Gastroesophageal sphincter (tissue), 4 donors: Measurements from ENCODE around the gene VDAC2. TPM values are rescaled to one million over a fixed set of nuclear protein-coding genes. Genes with fewer than 3 reads are reported as not detected.

Experiments used
- ATAC-seq: fragments of 150-250 bp; one replicate; pipeline ENCODE4 v1.9.1; 2016; ENCODE audit warnings: mild to moderate bottlenecking, moderate library complexity
- H3K27ac ChIP-seq, 4 donors: fragments of 200-600 bp; sonication (generic) in 3 of 4; 1 replicate in 3 of 4; 2 replicates in 1 of 4; pipeline ENCODE4 v1.5.1; 2016 to 2019
- H3K27me3 ChIP-seq: fragments of 200-600 bp; sonication (generic); one replicate; pipeline ENCODE4 v1.5.1; 2019
- H3K36me3 ChIP-seq, 2 donors: fragments of 200-600 bp; sonication (generic); one replicate each; pipeline ENCODE4 v1.5.1; 2019; ENCODE audit warnings: control low read depth in 1 of 2
- H3K4me1 ChIP-seq, 3 donors: fragments of 200-600 bp; sonication (generic); 1 replicate in 2 of 3; 2 replicates in 1 of 3; pipeline ENCODE4 v1.5.1; 2016 to 2019; ENCODE audit warnings: control low read depth in 2 of 3
- H3K4me3 ChIP-seq, 2 donors: fragments of 200-600 bp; sonication (generic); one replicate each; pipeline ENCODE4 v1.5.1; 2019; ENCODE audit warnings: mild to moderate bottlenecking in 1 of 2, moderate library complexity in 1 of 2
- H3K9me3 ChIP-seq, 3 donors: fragments of 200-600 bp; sonication (generic); one replicate each; pipeline ENCODE4 v1.5.1; 2017 to 2019; ENCODE audit warnings: control low read depth in 2 of 3
- EP300 ChIP-seq: sonication (generic); formaldehyde crosslinking; IDR thresholded peaks from one replicate; pipeline ENCODE4 v1.6.1; 2017; ENCODE audit warnings: antibody characterized with exemption, mild to moderate bottlenecking
- POLR2A ChIP-seq, 2 donors: fragments of 450-650 bp; IDR thresholded peaks; one replicate each; pipeline ENCODE4 v1.6.1; 2017; ENCODE audit warnings: antibody characterized with exemption in 2 of 2, mild to moderate bottlenecking in 2 of 2, moderate library complexity in 1 of 2
- POLR2AphosphoS5 ChIP-seq: sonication (generic); formaldehyde crosslinking; IDR thresholded peaks from one replicate; pipeline ENCODE4 v1.6.1; 2017; ENCODE audit warnings: antibody characterized with exemption
- WGBS, 2 donors: methylation state at CpG; one replicate each; pipeline ENCODE4 v1.1.5; 2018; ENCODE audit warnings: low coverage in 1 of 2; 5-methylcytosine and 5-hydroxymethylcytosine counted together
- total RNA-seq, 4 donors: library from RNA; depleted of rRNA; stranded (reverse); fragments of >200 nt; gene quantifications; one replicate each; pipeline ENCODE4 v1.1.0, GENCODE V29; 2016
- TF ChIP-seq, protein P1 (sequence below), 4 experiments: fragments of 200-600 bp in 2 of 4; fragments of 450-650 bp in 2 of 4; sonication (generic) in 1 of 4; IDR thresholded peaks; one replicate each; pipeline ENCODE4 v1.5.1; 2017 to 2019; ENCODE audit warnings: antibody characterized with exemption in 4 of 4, mild to moderate bottlenecking in 2 of 4, moderate library complexity in 2 of 4

Gene VDAC2
- total RNA-seq, 4 donors from 2014 or later: 199 to 283 (median 249) TPM

DNA sequence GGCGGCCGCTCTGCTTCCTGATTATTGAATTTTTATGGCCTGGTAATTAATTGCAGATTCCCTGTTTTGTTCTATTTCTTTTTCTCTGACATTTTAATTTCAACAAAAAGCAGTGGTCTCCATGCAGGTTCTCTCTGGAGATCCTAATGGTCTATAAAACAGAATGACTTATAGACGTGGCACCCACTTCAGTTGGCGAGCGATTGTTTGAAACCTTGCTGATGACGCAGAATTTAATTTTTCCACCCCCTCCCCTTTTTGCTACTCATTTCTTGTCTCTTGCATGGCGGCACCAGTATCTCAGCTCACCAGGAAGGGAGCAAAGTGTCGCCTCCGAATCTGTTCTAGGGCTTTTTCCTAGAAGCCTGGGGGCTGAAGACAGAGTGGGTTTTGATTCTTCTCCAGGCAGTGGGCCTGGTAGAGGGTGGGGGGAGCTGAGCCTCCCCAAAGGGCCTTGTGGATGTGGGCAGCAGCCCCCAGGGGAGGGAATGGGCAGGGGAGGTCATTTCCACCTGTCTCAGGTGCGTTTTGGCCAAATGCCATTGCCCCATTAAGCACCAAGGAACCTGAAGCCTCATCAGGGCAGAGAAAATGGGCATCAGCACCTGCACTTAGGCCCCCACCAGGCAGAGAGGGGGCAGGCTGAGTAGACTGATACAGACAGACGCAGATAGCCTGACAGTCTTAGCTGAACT is 28.6 kb downstream of the VDAC2 start:
- Histone ChIP-seq H3K27ac (no peak overlapping the region), H3K27me3 (no peaks in the 10 kb centered on the region), H3K9me3 (no peaks in the 10 kb centered on the region), H3K4me3 (no peak overlapping the region), H3K4me1 (peaks cover 0 to 23% (median 0%) of the 10 kb centered on the region in 3 donors), H3K36me3 (no peaks in the 10 kb centered on the region)
- WGBS, 2 donors: 85 to 86% methylated on average over 5 to 7 of the region's 11 CpGs
- no peak for ATAC-seq
- TF ChIP-seq, protein P1, sequence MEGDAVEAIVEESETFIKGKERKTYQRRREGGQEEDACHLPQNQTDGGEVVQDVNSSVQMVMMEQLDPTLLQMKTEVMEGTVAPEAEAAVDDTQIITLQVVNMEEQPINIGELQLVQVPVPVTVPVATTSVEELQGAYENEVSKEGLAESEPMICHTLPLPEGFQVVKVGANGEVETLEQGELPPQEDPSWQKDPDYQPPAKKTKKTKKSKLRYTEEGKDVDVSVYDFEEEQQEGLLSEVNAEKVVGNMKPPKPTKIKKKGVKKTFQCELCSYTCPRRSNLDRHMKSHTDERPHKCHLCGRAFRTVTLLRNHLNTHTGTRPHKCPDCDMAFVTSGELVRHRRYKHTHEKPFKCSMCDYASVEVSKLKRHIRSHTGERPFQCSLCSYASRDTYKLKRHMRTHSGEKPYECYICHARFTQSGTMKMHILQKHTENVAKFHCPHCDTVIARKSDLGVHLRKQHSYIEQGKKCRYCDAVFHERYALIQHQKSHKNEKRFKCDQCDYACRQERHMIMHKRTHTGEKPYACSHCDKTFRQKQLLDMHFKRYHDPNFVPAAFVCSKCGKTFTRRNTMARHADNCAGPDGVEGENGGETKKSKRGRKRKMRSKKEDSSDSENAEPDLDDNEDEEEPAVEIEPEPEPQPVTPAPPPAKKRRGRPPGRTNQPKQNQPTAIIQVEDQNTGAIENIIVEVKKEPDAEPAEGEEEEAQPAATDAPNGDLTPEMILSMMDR (IDR thresholded peaks at IDR 0.05): no peak
- no peak for TF ChIP-seq POLR2A (IDR thresholded peaks at IDR 0.05)
- no peak for TF ChIP-seq POLR2AphosphoS5
- TF ChIP-seq EP300: no peak

DNA sequence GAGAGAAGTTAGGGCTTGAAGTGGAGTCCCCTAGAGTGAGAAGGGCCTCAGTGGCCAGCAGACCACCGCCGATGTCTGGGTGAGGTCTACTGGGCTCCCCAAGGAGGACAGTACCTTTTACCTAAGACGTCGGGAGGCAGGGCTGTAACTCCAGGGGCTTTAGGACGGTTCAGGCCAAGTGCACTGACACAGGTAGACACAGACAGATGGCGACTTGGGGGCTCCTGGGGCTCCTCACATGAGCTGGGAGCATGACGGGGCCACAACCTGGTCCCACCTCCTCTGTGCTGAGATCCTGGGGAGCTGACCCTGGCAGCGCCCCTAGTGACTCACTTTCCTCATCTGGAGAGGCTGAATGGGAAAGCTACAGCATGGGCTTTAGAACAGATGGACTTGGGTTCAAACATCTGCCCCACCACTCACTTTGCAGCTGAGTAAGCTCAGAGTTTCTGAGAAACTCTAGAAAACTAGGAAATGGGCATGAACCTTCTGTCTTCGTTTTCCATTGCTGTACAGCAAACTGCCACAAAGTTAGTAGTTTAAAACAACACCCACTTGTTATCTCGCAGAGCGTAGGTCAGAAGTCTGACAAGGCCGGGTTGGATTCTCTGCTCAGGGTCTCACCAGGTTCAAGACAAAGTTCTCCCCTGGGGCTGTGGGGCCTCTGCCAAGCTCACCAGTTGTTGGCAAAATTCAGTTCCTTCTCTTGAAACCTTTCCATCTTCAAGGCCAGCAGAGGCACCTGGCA is 29.9 kb downstream of the VDAC2 start:
- H3K4me3 ChIP-seq: no peak overlapping the region
- peaks cover 0 to 11% (median 0%) of the 10 kb centered on the region in 3 donors for H3K4me1 ChIP-seq
- WGBS, 2 donors: 93 to 100% methylated on average over 3 to 6 of the region's 12 CpGs
- no peaks in the 10 kb centered on the region for H3K9me3 ChIP-seq
- H3K36me3 ChIP-seq: no peaks in the 10 kb centered on the region
- no peaks in the 10 kb centered on the region for H3K27me3 ChIP-seq
- TF ChIP-seq POLR2A (IDR thresholded peaks at IDR 0.05) (no peak), POLR2AphosphoS5 (no peak), EP300 (no peak)
- TF ChIP-seq, protein P1 (IDR thresholded peaks at IDR 0.05): no peak
- ATAC-seq: no peak
- no peak overlapping the region for H3K27ac ChIP-seq

DNA sequence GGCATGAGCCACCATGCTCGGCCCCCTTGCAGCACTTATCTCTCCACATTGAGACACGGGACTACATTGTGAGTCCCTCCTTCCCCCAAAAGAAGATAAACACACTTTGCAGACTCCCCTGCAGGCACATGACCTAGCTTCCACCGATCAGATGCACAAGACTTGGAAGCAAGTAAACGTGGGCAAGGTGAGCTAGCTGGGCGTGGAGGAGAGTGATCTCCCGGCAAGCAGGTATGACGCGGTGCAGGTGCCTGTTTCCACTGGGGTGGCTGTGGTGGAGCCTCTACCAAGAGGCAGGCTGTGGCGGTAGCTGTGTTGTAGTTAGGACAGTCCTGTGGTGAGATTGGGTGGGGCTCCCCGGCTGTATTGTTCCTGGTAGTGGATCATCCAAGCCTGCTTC is 32.8 kb downstream of the VDAC2 start:
- Histone ChIP-seq H3K4me3 (no peak overlapping the region), H3K9me3 (no peaks in the 10 kb centered on the region), H3K27ac (no peak overlapping the region), H3K4me1 (no peaks in the 10 kb centered on the region), H3K27me3 (no peaks in the 10 kb centered on the region), H3K36me3 (no peaks in the 10 kb centered on the region)
- no peak for ATAC-seq
- 100% methylated on average over 1 to 3 of the region's 10 CpGs for WGBS, 2 donors
- no peak for TF ChIP-seq POLR2AphosphoS5
- no peak for TF ChIP-seq EP300
- TF ChIP-seq POLR2A (IDR thresholded peaks at IDR 0.05): no peak
- TF ChIP-seq, protein P1 (IDR thresholded peaks at IDR 0.05): no peak

DNA sequence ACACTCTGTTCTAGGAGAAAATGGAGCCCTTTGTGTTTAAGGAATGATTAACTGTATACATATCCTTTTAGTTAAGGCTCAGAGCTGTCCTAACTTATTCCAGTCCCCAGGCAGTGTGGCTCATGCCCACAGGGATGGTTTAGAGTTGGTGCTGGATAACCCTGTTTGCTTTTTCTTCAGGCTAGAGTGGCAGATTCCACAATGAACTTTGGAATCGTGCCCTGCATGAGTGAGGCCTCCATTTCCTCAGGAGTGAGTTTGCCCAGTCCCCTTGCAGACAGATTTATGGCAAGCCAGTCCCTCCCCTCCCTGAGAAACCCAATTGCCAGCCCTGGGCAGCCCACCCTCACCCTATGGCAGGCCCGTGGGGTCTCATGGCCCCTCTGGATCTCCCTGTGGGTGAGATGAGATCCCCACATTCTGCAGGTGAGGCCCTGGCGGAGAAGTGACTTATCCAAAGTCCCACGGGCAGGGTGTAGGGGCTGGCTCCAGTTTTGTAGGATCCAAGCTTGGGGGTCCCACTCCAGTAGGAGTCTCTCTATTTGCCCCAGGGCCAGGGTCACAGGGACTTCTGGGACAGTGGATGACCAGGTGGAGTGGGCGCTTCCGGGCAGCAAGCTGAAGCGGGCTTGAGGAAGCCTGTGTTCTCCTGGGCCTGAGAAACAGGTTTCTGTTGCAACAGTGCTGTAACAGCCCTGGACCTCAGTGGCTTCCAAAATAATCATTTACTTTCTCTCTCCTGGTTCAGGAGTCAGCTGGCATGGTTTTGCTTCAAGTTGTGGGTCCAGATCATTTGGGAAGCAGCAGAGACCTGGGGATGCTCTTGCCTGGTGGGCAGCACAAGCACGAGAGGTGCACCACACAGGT is 34.1 kb downstream of the VDAC2 start:
- Histone ChIP-seq H3K27me3 (no peaks in the 10 kb centered on the region), H3K9me3 (no peaks in the 10 kb centered on the region), H3K27ac (no peak overlapping the region), H3K4me1 (no peaks in the 10 kb centered on the region), H3K36me3 (no peaks in the 10 kb centered on the region), H3K4me3 (no peak overlapping the region)
- TF ChIP-seq, protein P1 (IDR thresholded peaks at IDR 0.05): no peak
- TF ChIP-seq POLR2A (IDR thresholded peaks at IDR 0.05) (no peak), POLR2AphosphoS5 (no peak), EP300 (no peak)
- 20% methylated on average over 1 of the region's 8 CpGs; no CpG with 5 or more reads in 1 of the 2 donors for WGBS, 2 donors
- ATAC-seq: no peak
